GM18526 (cell line): ENCODE measurements around the gene ABHD14A.
A peak's percentile ranks its signal among the peaks of the same experiment; 100 is the strongest.

ENCODE experiments used
- POLR2A ChIP-seq: IDR thresholded peaks from 3 replicates; pipeline ENCODE4 v1.6.1; 2011; ENCODE audit not compliant: insufficient read length; ENCODE audit errors: extremely low read depth

Gene ABHD14A

DNA sequence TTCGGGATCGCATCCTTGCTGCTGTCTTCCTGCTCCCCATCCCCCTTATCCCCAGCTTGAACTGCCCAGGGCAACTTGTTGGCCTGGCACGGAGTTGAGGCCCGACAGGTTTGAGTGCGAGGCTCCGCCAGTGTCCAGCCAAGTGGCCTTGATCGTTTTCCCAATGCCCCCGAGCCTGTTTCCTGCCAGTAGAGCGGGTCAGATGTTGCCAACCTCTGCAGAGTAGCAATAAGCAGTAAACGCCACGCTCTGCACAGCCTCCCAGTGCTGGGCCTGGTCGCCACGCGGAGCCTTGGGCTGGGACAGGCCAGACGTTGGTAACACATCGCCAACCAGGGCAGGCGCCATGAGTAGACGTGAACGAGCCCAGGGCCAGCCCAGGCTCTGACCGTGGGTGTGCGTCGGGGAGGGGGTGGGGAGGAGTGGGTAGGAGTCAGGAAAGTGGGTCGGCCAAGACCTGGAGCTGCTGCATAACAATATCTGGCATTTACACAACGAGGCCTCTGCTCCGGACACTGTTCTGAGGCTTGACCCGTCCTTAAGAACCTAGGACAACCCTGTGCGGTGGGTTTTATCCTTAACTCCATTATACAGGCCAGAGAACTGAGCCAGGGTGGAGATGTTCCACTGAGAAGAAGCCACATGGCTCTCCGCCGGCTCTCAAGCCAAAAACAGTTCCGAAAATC, 444 bp upstream of the ABHD14A start:
- no peak for TF ChIP-seq POLR2A

DNA sequence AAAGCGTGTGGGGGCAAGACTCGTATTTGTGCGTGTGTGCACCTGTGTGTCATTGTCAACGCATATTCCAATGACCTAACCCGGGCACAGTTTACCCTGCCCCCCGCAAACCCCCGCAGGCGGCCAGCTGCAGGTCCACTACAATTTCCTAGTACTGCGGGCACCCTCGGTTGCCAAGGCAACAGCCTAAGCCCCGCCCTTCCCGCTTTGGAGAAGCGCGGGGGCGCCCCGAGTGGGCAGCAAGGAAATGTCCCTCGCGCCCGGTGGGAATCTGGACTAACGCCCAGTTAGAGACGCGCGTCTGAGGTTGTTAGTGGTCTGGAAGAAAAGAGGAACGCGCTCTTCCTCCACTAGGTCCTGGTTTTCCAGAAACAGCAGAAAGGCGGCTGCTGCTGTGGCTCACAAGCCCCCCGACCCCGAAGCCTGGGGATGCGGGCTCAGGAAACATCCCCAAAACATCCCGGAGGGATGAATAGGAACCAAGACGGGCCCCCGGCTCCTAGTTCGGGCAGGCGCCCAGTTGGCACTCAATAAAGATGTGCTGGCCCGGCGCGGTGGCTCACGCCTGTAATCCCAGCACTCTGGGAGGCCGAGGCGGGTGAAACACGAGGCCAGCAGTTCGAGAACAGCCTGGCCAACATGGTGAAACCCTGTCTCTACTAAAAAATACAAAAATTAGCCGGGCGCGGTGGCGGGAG, 1.1 kb downstream of the ABHD14A start:
- no peak for TF ChIP-seq POLR2A

DNA sequence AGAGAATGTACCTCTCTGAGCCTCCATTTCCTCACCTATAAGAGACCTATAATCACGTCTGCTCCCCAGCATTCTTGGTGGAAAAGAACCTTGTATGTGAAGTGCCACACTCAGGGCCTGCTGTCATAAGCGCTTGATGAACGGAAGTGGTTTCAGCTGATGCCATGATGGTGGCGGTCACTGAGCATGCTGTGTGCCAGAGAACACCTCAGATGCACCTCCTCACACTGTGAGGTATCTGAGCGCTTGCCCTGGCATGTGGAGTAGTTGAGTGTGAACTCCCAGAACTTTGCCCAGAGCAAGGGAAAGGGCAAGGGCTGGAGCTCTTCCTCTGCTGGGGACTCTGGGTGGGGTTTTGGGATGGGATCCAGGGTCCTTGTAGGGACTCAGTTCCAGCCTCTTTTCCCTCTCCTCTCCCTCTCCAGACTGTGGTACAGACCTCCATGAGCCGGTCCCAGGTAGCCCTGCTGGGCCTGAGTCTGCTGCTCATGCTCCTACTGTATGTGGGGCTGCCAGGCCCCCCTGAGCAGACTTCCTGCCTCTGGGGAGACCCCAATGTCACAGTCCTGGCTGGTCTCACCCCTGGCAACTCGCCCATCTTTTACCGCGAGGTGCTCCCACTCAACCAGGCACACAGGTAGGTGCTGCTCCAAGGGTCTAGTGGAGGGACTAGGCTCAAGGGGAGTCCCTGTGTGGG, 2.7 kb downstream of the ABHD14A start:
- no peak for TF ChIP-seq POLR2A

DNA sequence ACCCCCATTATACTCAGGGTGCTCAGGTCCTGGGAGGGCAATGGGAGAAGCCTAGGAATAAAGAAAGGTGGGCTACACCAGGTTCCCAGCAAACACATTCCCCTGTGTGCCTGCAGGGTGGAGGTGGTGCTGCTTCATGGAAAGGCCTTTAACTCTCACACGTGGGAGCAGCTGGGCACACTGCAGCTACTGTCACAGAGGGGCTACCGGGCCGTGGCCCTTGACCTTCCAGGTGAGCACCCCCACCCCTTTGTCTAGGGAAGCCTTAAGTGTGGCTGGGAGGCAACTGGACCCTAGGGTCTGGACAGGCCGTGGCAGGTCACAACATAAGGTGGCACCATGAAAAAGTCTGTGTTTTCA, 3.3 kb downstream of the ABHD14A start:
- no peak for TF ChIP-seq POLR2A

DNA sequence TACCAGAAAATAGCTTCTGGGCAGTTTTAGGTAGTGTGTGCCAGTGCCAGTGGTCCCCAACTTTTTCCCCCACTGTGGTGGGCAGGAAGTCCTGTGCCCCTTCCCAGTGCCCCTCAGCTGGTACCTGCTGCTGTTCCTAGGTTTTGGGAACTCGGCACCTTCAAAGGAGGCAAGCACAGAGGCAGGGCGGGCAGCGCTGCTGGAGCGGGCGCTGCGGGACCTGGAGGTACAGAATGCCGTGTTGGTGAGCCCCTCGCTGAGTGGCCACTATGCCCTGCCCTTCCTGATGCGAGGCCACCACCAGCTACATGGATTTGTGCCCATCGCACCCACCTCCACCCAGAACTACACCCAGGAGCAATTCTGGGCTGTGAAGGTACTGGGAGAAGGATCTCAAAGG, 5.4 kb downstream of the ABHD14A start:
- no peak for TF ChIP-seq POLR2A

DNA sequence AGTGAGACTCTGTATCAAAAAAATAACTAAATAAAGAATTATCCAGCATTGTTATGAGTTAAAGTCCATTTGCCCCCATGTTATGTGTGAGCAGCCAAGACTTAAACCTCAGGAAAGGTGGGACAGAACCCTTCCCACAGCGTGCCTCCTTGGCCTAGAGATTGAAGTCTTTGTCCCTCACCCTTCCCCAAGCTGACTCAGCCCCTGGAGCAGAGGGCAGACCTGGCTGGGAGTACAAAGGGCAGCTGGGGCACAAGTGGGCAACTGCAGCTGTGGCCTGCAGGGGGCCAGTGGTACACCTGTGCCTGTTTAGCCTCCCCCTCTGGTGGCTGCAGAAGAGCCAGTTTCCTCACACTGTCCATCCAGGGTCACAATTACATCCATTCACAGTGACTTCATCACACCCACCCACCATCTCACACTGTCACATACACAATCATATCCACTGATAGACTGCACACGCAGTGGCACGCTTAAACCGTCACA, 7.5 kb downstream of the ABHD14A start:
- TF ChIP-seq POLR2A: no peak

DNA sequence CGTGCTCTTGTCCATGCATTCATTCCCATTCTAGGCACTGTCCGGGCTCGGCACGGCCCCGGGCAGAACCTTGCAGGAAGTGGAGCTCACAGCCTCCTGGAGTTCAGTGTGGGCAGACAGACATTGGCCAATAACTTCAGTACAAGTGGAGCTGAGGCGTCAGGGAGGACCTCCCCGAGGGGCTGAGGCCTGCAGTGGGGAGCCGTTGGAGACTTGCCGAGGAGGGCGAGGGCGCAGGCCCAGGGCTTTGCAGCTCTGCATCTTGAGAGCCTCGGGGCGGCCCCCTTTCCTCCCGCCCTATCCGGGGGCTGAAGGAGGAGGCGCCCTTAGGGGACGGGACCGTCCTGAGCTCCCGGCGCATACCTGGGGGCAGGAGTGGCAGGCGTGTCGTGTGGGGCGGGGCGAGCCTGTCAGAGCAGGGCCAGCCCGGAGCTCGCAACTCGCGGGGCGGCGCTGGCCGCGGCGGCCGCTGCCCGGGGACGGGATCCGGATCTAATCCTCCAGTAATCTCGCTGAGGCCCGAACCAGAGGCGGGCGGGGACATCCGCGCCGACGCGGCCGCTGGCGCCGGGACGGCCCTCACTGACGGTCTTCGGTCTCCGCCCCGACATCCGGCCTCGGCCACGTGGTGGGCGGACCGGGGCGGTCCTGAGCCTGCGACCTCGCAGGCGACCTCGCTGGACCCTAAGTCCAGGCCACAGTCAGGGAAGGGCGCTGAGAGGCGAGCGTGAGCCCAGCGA, 8.1 kb downstream of the ABHD14A start, which contains the start of gene ACY1:
ACY1 (plus strand) TSS at position 698 of the 740 bp plus-strand sequence. CDS start 530 bp downstream, outside the sequence.
- peak; percentile 60 for TF ChIP-seq POLR2A

DNA sequence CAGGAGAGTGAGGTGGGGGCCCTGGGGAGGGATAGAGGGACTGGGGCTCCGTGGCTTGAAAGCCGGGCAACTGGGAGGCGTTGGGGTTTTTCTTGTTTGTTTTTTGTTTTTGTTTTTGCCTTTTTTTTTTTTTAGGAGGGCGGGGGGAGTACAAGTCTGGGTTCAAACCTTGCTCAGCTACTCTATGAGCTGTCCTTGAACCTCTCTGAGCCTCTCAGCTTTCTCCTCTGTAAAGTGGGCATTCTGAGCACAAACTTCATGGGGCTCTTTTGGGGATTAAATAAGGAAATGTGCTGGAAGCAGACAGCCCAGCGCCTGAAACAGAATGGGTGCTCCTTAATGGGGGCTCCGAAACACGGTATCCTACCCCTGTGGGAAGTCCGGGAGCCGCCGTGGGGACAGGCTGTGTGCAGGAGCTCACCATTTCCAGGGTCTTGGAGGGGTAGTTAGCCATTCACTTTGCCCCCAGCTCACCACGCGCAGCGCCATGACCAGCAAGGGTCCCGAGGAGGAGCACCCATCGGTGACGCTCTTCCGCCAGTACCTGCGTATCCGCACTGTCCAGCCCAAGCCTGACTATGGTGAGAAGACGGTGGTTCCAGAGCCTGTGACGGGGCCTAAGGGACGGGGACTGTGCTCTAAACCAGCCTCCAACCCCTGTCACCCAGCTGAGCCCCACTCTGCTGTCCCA, 8.9 kb downstream of the ABHD14A start:
- TF ChIP-seq POLR2A: no peak

DNA sequence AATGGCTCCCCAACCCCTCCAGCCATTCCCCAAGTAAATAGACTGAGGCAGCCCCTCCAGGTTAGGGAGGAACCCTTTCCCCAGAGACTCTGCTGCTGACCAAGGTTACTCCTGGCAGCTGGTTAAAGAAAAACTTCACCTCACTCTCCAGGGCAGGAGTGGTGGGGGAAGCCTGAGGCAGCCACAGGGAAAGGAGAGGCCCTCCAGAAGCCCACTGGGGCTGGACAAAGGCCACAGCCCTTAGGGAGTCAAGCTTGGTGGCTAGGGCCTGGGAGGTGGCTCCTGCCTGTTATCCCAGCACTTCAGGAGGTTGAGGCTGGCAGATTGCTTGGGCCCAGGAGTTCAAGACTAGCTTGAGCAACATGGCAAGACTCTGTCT, 9.4 kb downstream of the ABHD14A start:
- TF ChIP-seq POLR2A: no peak

DNA sequence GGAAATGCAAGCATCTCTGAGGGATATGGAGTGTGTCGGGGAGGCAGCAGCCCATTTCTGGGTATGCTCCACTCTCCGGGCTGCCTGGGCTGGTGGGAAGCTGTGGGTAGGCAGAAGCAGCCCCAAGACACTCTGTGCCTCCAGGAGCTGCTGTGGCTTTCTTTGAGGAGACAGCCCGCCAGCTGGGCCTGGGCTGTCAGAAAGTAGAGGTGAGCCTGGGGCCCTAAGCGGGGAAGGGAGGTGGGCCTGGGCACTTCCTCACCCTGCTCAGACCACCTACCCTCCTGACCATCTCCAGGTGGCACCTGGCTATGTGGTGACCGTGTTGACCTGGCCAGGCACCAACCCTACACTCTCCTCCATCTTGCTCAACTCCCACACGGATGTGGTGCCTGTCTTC, 10.2 kb downstream of the ABHD14A start:
- no peak for TF ChIP-seq POLR2A

DNA sequence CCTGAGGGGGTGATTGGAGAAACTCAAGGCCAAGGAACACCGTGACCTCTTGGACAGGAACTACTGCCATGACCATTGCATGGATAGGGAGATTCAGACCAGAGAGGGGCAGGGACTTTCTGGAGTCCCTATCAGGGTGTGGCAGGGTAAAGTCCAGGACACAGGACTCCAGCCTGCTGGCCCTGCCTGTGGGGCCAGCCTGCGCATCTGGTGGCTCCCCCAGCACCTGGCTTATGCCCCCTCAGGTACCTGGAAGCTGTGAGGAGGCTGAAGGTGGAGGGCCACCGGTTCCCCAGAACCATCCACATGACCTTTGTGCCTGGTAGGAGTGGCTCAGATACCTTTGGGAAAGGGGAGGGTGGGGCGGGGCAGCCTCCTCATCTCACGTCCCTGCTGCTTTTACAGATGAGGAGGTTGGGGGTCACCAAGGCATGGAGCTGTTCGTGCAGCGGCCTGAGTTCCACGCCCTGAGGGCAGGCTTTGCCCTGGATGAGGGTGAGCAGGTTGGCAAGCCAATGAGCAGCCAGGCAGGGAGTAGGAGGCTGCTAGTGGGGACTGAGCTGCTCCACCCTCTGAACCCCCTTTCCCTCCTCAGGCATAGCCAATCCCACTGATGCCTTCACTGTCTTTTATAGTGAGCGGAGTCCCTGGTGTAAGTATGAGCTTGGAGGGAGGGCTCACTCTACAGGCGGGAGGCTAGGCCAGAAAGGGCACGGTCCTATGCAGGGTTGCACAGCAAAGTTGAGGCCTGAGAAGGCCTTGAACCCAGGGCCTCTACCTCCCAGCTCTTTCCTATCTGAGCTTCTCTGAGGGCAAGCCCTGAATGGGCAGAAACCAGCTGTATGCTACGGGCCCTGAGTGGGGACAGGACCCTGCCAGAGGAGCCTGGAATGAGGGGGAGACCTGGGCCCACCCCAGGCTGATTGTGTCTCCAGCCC, 11.4 kb downstream of the ABHD14A start:
- no peak for TF ChIP-seq POLR2A

DNA sequence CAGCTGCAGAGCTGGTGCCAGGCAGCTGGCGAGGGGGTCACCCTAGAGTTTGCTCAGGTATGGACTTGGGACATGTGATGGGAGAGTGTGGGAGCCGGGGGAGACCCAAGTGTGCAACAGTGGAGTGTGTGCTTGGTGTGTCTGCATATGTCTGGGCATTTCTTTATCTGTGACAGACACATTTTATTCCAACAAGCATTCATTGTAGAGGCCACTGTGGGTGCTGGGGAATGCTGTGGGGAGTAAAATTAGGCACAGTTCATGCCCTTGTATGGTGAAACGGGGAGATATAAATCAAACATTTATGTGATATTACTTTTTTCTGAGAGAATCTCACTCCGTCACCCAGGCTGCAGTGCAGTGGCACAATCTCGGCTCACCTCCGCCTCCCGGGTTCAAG, 12.7 kb downstream of the ABHD14A start:
- no peak for TF ChIP-seq POLR2A

DNA sequence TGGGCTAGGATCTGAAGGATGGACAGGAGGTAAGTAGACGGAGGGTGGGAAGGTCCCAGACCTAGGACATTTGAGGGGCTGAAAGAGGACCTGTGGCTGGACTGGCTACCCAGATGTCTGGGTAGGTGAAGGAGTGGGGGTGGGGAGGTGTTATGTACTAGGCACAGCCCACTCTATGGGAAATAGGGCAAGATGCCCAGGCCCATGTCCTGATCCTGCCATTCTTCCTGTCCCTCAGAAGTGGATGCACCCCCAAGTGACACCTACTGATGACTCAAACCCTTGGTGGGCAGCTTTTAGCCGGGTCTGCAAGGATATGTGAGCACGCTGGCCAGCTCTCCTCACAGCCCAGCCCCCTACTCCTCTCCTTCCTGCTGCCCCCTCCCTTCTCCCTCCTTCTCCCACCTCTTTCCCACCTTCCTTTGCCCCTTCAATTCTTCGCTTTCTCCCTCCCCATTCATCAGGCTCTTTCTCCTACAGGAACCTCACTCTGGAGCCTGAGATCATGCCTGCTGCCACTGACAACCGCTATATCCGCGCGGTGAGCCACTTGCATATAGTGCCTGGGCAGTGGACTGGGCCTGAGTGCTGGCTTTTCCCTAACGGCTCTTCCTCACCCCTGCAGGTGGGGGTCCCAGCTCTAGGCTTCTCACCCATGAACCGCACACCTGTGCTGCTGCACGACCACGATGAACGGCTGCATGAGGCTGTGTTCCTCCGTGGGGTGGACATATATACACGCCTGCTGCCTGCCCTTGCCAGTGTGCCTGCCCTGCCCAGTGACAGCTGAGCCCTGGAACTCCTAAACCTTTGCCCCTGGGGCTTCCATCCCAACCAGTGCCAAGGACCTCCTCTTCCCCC, 13.7 kb downstream of the ABHD14A start:
- no peak for TF ChIP-seq POLR2A
